DOHH2 (cell line): Measurements from ENCODE around the gene P3H1.

ENCODE experiments used
- EZH2phosphoT487 ChIP-seq: fragments of 200-600 bp; sonication (generic); IDR thresholded peaks from 2 replicates; pipeline ENCODE4 v1.6.1; 2017; ENCODE audit warnings: borderline replicate concordance, mild to moderate bottlenecking, antibody characterized with exemption, low read length, moderate library complexity, mixed read lengths
- TF ChIP-seq, protein P1 (sequence below): fragments of 200-600 bp; sonication (generic); IDR thresholded peaks from one replicate; pipeline ENCODE4 v1.5.1; 2014; ENCODE audit warnings: antibody characterized with exemption, mild to moderate bottlenecking, low read depth, low read length; ENCODE audit not compliant: poor library complexity, severe bottlenecking

DNA sequence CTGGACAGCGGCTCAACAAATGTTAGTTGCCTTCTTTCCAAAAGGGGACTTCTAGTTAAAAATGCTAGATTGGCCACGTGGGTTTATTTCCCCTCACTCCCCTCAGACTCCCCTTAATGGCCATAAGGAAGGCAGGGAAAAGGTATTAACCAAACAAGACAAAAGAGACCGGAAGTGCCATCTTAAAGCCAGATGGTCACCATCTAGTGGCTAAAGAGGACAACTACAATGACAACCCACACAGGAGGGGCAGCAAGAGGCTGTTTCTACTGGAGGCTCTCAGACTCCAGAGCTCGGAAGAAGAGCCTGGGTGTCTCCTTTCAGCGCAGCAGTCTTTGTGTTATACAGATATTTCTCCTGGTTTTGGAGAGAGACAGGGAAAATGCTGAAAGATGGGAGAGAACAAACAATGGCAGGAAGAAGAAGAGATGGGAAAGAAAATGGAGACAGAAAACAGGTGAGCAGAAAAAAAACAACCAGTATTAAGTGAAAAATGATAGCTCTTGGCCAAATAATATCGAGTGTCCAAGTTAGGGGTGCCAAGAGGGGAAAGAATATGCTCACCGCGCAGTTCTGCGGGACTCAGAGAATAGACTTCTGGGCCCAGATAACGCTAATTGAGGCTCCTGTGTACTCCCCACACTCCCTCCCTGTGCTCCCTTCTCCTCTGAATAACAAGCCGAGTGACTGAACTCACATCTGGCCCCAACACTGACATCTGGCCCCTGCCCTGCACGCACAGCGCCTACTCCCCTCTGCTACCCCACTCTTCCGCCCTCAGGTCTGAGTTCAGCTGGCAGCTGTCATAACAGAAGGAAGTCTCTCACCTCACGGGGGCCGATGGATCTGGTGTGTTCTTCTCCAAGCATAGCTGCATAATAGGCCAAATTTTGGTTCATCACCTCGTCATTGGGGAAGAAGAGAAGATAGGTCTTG, 9.6 kb downstream of the P3H1 start:
- TF ChIP-seq, protein P1, sequence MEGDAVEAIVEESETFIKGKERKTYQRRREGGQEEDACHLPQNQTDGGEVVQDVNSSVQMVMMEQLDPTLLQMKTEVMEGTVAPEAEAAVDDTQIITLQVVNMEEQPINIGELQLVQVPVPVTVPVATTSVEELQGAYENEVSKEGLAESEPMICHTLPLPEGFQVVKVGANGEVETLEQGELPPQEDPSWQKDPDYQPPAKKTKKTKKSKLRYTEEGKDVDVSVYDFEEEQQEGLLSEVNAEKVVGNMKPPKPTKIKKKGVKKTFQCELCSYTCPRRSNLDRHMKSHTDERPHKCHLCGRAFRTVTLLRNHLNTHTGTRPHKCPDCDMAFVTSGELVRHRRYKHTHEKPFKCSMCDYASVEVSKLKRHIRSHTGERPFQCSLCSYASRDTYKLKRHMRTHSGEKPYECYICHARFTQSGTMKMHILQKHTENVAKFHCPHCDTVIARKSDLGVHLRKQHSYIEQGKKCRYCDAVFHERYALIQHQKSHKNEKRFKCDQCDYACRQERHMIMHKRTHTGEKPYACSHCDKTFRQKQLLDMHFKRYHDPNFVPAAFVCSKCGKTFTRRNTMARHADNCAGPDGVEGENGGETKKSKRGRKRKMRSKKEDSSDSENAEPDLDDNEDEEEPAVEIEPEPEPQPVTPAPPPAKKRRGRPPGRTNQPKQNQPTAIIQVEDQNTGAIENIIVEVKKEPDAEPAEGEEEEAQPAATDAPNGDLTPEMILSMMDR, result peak; percentile 61
- TF ChIP-seq EZH2phosphoT487, result no peak
